Kidney (tissue), 14 donors: Measurements from ENCODE around the gene RNPS1. TPM values are rescaled to one million over a fixed set of nuclear protein-coding genes. Genes with fewer than 3 reads are reported as not detected.

Experiments used
- DNase-seq, 5 donors: peaks; one replicate each; pipeline ENCODE4 v3.0.0-alpha.2; 2013 to 2020
- FAIRE-seq: peaks from 2 replicates; lab custom pipeline; 2012; peaks lifted over from hg19 to GRCh38; lab: Jason Lieb, UNC
- H3K27ac ChIP-seq, 2 donors: one replicate each; pipeline ENCODE4 v1.7.0; 2013; ENCODE audit warnings: low read depth in 2 of 2, low read length in 2 of 2, inconsistent platforms in 1 of 2
- H3K27me3 ChIP-seq: one replicate; pipeline ENCODE4 v1.7.1; 2013; ENCODE audit warnings: low read length, inconsistent platforms; ENCODE audit not compliant: control insufficient read depth, insufficient read depth
- H3K36me3 ChIP-seq, 3 donors: one replicate each; pipeline versions ENCODE4 v1.7.0 to v1.7.1; 2013; ENCODE audit warnings: low read length in 3 of 3, control low read depth in 1 of 3, inconsistent platforms in 1 of 3; ENCODE audit not compliant: insufficient read depth in 3 of 3, control insufficient read depth in 2 of 3
- H3K4me1 ChIP-seq, 3 donors: one replicate each; pipeline versions ENCODE4 v1.7.0 to v1.7.1; 2013; ENCODE audit warnings: low read length in 3 of 3, inconsistent platforms in 1 of 3, low read depth in 1 of 3; ENCODE audit not compliant: control insufficient read depth in 2 of 3, insufficient read depth in 2 of 3
- H3K4me3 ChIP-seq, 3 donors: one replicate each; pipeline versions ENCODE4 v1.7.0 to v1.8.1; 2013; ENCODE audit warnings: low read length in 3 of 3, control low read depth in 1 of 3, inconsistent platforms in 1 of 3
- H3K9ac ChIP-seq, 3 donors: one replicate each; pipeline versions ENCODE4 v1.7.0 to v1.7.1; 2013; ENCODE audit warnings: low read length in 3 of 3, control low read depth in 1 of 3, inconsistent platforms in 1 of 3
- H3K9me3 ChIP-seq, 3 donors: one replicate each; pipeline versions ENCODE4 v1.7.0 to v1.7.1; 2013; ENCODE audit warnings: low read length in 3 of 3, control low read depth in 1 of 3, inconsistent platforms in 1 of 3; ENCODE audit not compliant: control insufficient read depth in 2 of 3, insufficient read depth in 1 of 3
- intact Hi-C: fragments of 100-400 bp; cut with DNase I; formaldehyde crosslinking; loops from one replicate; pipeline ENCODE4 v1.11.1; 2022
- polyA plus RNA-seq: library from polyadenylated mRNA; stranded (reverse); fragments of 350-450 nt; fragmentation: Illumina TruSeq; extraction: RNeasy Lipid Tissue Mini Kit (QIAGEN cat#74804); gene quantifications from one replicate; pipeline ENCODE4 v1.2.3, GENCODE V29; 2014; ENCODE audit warnings: low read depth, low replicate concordance; ENCODE audit not compliant: insufficient read depth
- total RNA-seq: library from RNA; stranded (reverse); fragmentation: NEBNext Ultra II Directional; extraction: Animal tissue kit (Norgen Biotek cat#: 25700); gene quantifications from one replicate; pipeline ENCODE4 v1.2.1, GENCODE V29; 2021
- TF ChIP-seq, protein P1 (sequence below): IDR thresholded peaks from 3 replicates; pipeline ENCODE4 v1.5.1; 2012; ENCODE audit warnings: mild to moderate bottlenecking, moderate library complexity, borderline replicate concordance; ENCODE audit not compliant: insufficient read depth; ENCODE audit errors: extremely low read depth
- donor health status: control.
- donor health status: control.
- donor health status: control.
- donor health status: control.
- donor health status: control.
- donor health status: DM: yes; HTN: yes; CAD: no.
- donor health status: Normal renal cell carcinoma (clear cell type).

RNPS1 gene
- total and polyA plus RNA-seq, 2 donors from 2014 or later = 102 to 134 TPM

DNA sequence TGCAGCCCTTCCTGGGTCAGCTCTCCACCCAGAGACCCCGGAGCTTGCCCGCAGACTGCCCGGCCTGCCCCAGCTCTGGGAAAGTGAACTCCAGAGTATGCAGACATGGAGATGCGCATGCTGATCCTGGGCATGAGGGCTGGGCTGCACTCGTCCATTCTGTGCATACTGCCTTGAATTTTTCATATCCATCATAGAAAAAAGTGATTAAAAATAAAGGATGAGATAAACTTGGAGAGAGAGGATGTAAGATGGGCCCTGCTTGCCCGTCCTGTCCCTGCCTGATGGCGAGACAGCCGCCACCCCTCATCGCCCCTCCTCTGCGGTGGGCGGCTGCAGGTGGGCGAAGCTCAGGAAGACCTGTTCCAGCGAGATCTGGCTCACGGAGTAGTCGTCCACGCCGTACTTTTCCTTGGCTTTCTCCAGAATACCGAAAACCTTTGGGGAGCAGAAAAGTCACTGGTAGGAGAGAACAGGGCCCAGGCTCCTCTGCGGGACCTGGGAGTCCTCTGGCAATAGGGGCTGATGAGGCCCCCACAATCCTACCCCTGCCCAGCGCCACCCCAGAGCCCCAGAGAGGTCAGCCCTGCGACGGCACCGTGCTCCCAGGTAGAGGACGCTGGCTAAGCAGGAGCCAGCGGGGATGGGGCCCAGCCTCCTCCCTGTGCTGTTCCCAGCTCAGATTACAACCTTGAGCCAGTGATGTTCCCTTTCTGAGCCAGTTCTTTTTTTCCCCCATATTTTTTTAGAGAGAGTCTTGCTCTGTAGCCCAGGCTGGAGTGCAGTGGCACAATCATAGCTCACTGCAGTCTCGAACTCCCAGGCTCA is 8.7 kb upstream of the RNPS1 start:
- Histone ChIP-seq H3K4me3 (no peak overlapping the region), H3K4me1 (no peaks in the 10 kb centered on the region), H3K9me3 (no peaks in the 10 kb centered on the region), H3K27me3 (no peaks in the 10 kb centered on the region), H3K9ac (no peak overlapping the region), H3K36me3 (no peaks in the 10 kb centered on the region), H3K27ac (no peak overlapping the region)
- FAIRE-seq (no peak), DNase-seq (no peak)
- TF ChIP-seq, protein P1, sequence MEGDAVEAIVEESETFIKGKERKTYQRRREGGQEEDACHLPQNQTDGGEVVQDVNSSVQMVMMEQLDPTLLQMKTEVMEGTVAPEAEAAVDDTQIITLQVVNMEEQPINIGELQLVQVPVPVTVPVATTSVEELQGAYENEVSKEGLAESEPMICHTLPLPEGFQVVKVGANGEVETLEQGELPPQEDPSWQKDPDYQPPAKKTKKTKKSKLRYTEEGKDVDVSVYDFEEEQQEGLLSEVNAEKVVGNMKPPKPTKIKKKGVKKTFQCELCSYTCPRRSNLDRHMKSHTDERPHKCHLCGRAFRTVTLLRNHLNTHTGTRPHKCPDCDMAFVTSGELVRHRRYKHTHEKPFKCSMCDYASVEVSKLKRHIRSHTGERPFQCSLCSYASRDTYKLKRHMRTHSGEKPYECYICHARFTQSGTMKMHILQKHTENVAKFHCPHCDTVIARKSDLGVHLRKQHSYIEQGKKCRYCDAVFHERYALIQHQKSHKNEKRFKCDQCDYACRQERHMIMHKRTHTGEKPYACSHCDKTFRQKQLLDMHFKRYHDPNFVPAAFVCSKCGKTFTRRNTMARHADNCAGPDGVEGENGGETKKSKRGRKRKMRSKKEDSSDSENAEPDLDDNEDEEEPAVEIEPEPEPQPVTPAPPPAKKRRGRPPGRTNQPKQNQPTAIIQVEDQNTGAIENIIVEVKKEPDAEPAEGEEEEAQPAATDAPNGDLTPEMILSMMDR = no peak
- intact Hi-C loops = no loop called here

DNA sequence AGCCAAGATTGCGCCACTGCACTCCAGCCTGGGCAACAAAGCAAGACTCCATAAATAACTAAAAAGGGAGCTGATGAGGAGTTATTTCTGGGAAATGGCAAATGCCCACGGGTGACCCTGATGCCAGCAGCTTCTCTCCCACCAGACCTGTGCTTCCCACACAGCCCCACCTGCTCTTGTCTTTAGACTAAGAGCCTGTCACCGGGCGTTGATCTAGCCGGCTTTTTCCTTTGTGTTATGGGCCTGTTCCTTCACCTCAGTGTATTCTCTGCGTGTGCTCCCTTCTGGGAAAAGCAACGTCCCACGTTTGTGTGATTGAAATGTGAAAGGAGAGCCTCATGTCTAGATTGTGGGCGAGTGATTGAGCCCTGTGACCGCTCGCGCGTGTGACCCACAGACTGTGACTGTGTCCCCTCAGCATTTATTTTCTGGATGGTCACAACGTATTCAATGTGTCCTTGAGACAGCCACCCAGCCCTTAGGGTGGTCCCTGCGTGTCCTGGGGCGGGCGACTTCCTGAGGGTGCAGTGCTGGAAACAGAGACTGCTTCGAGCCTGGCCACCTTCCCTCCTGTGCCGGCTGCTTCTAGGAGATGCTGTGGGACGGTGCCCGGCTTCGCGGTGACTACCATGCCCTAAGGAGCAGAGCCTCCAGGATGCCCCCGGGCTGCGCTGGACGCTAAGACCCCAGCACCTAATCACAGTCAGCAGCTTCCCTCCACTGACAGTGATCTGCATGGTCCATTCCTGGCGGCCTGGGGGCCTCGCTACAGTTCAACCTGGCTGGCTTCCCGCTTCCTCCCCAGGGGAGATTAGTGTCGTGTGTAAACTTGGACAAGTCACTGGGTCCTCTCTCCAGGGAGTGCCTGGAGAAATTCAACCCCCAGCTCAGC is 7.8 kb upstream of the RNPS1 start:
- TF ChIP-seq, protein P1 = no peak
- DNase-seq (peak in 1 of 5 donors; percentile 10), FAIRE-seq (no peak)
- Histone ChIP-seq H3K27me3 (no peaks in the 10 kb centered on the region), H3K36me3 (no peaks in the 10 kb centered on the region), H3K4me3 (no peak overlapping the region), H3K4me1 (no peaks in the 10 kb centered on the region), H3K27ac (no peak overlapping the region), H3K9me3 (no peaks in the 10 kb centered on the region), H3K9ac (no peak overlapping the region)
- intact Hi-C loops = no loop called here

DNA sequence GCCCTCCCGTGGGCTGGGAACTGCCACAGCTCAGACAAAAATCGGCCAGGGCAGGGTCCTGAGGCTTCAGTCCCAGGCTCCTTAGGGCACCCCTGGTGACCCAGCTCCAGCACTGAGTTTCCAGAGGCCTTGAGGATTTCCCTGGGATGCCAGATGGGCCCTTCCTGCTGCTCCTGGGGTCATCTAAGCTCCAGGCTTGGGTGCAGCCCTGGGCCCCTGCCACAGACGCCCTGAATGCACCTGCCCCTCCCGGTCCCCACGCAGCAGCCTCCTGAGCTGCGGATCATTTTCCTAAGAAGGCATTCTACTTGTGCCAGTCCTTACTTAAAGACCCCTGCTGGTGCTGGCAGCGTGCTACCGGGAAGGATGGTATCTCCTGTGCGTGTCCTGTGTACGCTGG is 6.0 kb upstream of the RNPS1 start:
- FAIRE-seq = no peak
- H3K4me1 ChIP-seq = peaks cover 0 to 7% (median 0%) of the 10 kb centered on the region in 3 donors
- intact Hi-C loops = no loop called here

More for the DNA sequence above, 6.0 kb upstream of the RNPS1 start:
- no peaks in the 10 kb centered on the region for H3K36me3 ChIP-seq
- DNase-seq = no peak
- H3K27me3 ChIP-seq = no peaks in the 10 kb centered on the region
- no peak overlapping the region for H3K4me3 ChIP-seq
- H3K27ac ChIP-seq = no peak overlapping the region
- TF ChIP-seq, protein P1 = no peak
- H3K9ac ChIP-seq = no peak overlapping the region
- no peaks in the 10 kb centered on the region for H3K9me3 ChIP-seq
